ENCODE data around the gene MAZ. TPM values are rescaled to one million over a fixed set of nuclear protein-coding genes. Genes with fewer than 3 reads are reported as not detected.

MAZ gene
- total and polyA plus RNA-seq, 2 of the 13 experiments (the other 11 are each of a cell fraction or from before 2014, with no cell fraction given) = 203 to 277 TPM

- TF ChIP-seq ZNF879 (CRISPR knock-in tag; IDR thresholded peaks at IDR 0.05) (peak; percentile 95), ZNF589 (CRISPR knock-in tag; conservative IDR thresholded peaks at IDR 0.05) (peak; percentile 51), STAT6 (CRISPR knock-in tag; IDR thresholded peaks at IDR 0.05; ENCODE audit: borderline replicate concordance) (peak; percentile 67; the same call in 1 of the 2 replicates), THAP11 (CRISPR knock-in tag; IDR thresholded peaks at IDR 0.05) (peak; percentile 93), TCF7 (IDR thresholded peaks at IDR 0.05; ENCODE audit: low read depth) (no peak), ZNF317 (CRISPR knock-in tag; IDR thresholded peaks at IDR 0.05) (no peak; the same call in none of the 2 replicates), ZNF251 (CRISPR knock-in tag; IDR thresholded peaks at IDR 0.05) (no peak), DNMT3B (CRISPR knock-in tag; conservative IDR thresholded peaks at IDR 0.05) (peak; percentile 64), KMT2B (CRISPR knock-in tag; IDR thresholded peaks at IDR 0.05) (peak; percentile 83), KLF16 (CRISPR knock-in tag; IDR thresholded peaks at IDR 0.05) (peak in 1 of 2 experiments; percentile 38; a peak in 1 of 4 replicates), MYPOP (CRISPR knock-in tag; IDR thresholded peaks at IDR 0.05) (peak; percentile 91), DDIT3 (CRISPR knock-in tag; IDR thresholded peaks at IDR 0.05) (no peak), JARID2 (CRISPR knock-in tag; IDR thresholded peaks at IDR 0.05; ENCODE audit: insufficient replicate concordance) (peak; percentile 25), SETDB1 (CRISPR knock-in tag; IDR thresholded peaks at IDR 0.05; ENCODE audit: borderline replicate concordance) (no peak), EZH2 (conservative IDR thresholded peaks at IDR 0.05; ENCODE audit: low read depth, low read length) (no peak), PLRG1 (conservative IDR thresholded peaks at IDR 0.05) (no peak), ZNF367 (CRISPR knock-in tag; IDR thresholded peaks at IDR 0.05; ENCODE audit: borderline replicate concordance) (no peak), ZNF432 (CRISPR knock-in tag; IDR thresholded peaks at IDR 0.05; ENCODE audit: borderline replicate concordance) (no peak), STAT5B (CRISPR knock-in tag; IDR thresholded peaks at IDR 0.05) (no peak; the same call in none of the 2 replicates), ZNF503 (CRISPR knock-in tag; IDR thresholded peaks at IDR 0.05) (no peak; the same call in 1 of the 2 replicates), THRA (CRISPR knock-in tag; IDR thresholded peaks at IDR 0.05; ENCODE audit: borderline replicate concordance) (no peak; the same call in 1 of the 2 replicates), NCOA5 (CRISPR knock-in tag; IDR thresholded peaks at IDR 0.05) (no peak)
These were observed 9.7 kb downstream of the MAZ start, which contains the start of gene PAGR1 (continued) for GRCh38 chr16:29815793-29816693.

Data from HepG2 (cell line).